ENCODE data around the gene KIAA1217.
A peak's percentile ranks its signal among the peaks of the same experiment; 100 is the strongest.

- TF ChIP-seq POLR2A (IDR thresholded peaks at IDR 0.05) = no peak
- no peak for TF ChIP-seq CTCF (IDR thresholded peaks at IDR 0.05)
- TF ChIP-seq POLR2AphosphoS5 (IDR thresholded peaks at IDR 0.05) = peak; percentile 31
These were observed 256.4 kb downstream of the KIAA1217 start for GRCh38 chr10:24465124-24465874.

Measured in prostate gland (tissue), 2 donors.